SU-DHL-6 (cell line): Measurements from ENCODE around the gene SLF2.

ENCODE experiments used
- H2AFZ ChIP-seq: fragments of 200-600 bp; sonication (generic); 2 replicates; pipeline ENCODE4 v1.6.1; 2014; ENCODE audit warnings: low read depth, mild to moderate bottlenecking, moderate library complexity, mixed read lengths, antibody characterized with exemption, low read length; ENCODE audit not compliant: severe bottlenecking
- H3F3A ChIP-seq: fragments of 200-600 bp; shearing (Covaris generic); 2 replicates; pipeline ENCODE4 v1.6.0; 2016; ENCODE audit warnings: antibody characterized with exemption, mild to moderate bottlenecking; ENCODE audit not compliant: insufficient read depth
- H3K27ac ChIP-seq: fragments of 200-600 bp; sonication (generic); 2 replicates; pipeline ENCODE4 v1.5.1; 2016; ENCODE audit warnings: low read depth, mild to moderate bottlenecking, low read length, moderate library complexity, mixed read lengths
- H3K27me3 ChIP-seq: fragments of 200-600 bp; sonication (generic), shearing (Covaris generic); 2 replicates; pipeline ENCODE4 v1.6.0; 2014; ENCODE audit warnings: mild to moderate bottlenecking, low read length
- H3K36me3 ChIP-seq: fragments of 200-600 bp; sonication (generic); 2 replicates; pipeline ENCODE4 v1.6.1; 2014; ENCODE audit warnings: mild to moderate bottlenecking, low read length, mixed read lengths
- H3K4me2 ChIP-seq: fragments of 300-600, 200-600 bp; shearing (Covaris generic), sonication (generic); 2 replicates; pipeline ENCODE4 v1.6.0; 2014; ENCODE audit warnings: low read length, low read depth, mild to moderate bottlenecking; ENCODE audit not compliant: poor library complexity, severe bottlenecking
- H3K4me3 ChIP-seq: fragments of 200-600 bp; sonication (generic); 2 replicates; pipeline ENCODE4 v1.5.1; 2014; ENCODE audit warnings: antibody characterized with exemption, low read length, mild to moderate bottlenecking, mixed read lengths; ENCODE audit not compliant: insufficient read depth, poor library complexity, severe bottlenecking
- H3K79me2 ChIP-seq: fragments of 200-600 bp; sonication (generic); 2 replicates; pipeline ENCODE4 v1.6.1; 2014; ENCODE audit warnings: mild to moderate bottlenecking, low read length, moderate library complexity; ENCODE audit not compliant: insufficient read depth
- H3K9ac ChIP-seq: fragments of 200-600 bp; sonication (generic); 2 replicates; pipeline ENCODE4 v1.7.0; 2014; ENCODE audit warnings: mild to moderate bottlenecking, low read length
- H3K9me2 ChIP-seq: fragments of 200-600 bp; sonication (generic); replicated peaks from 2 replicates; pipeline ENCODE4 v1.6.1; 2014; ENCODE audit warnings: low read length; ENCODE audit not compliant: insufficient read depth
- H3K9me3 ChIP-seq: fragments of 200-600 bp; sonication (generic); 2 replicates; pipeline ENCODE4 v1.6.1; 2014; ENCODE audit warnings: low read length, mixed read lengths; ENCODE audit not compliant: insufficient read depth
- H4K20me1 ChIP-seq: fragments of 200-600 bp; sonication (generic); 2 replicates; pipeline ENCODE4 v1.6.1; 2014; ENCODE audit warnings: low read depth, mild to moderate bottlenecking, antibody characterized with exemption, low read length, moderate library complexity, mixed read lengths
- CTCF ChIP-seq: fragments of 200-600 bp; sonication (generic); IDR thresholded peaks from one replicate; pipeline ENCODE4 v1.5.1; 2017; ENCODE audit warnings: antibody characterized with exemption, mild to moderate bottlenecking, low read length, moderate library complexity; ENCODE audit not compliant: insufficient read depth, poor library complexity, severe bottlenecking
- EZH2phosphoT487 ChIP-seq: fragments of 200-600 bp; sonication (generic), shearing (Covaris generic); conservative IDR thresholded peaks from 2 replicates; pipeline ENCODE4 v1.6.1; 2018; ENCODE audit warnings: mild to moderate bottlenecking, antibody characterized with exemption, low read length, moderate library complexity, mixed read lengths

SLF2 gene

GRCh38 chr10:101001659-101002035, 88.9 kb downstream of the SLF2 start:
- H3K4me3 ChIP-seq: no peak overlapping the region
- no peaks in the 10 kb centered on the region for H3K27me3 ChIP-seq
- H4K20me1 ChIP-seq: no peaks in the 10 kb centered on the region
- no peaks in the 10 kb centered on the region for H3K9me2 ChIP-seq
- H3K36me3 ChIP-seq: no peaks in the 10 kb centered on the region
- H3K27ac ChIP-seq: no peak overlapping the region
- peaks cover 11% of the 10 kb centered on the region for H3F3A ChIP-seq
- no peak overlapping the region for H3K4me2 ChIP-seq
- no peaks in the 10 kb centered on the region for H3K9me3 ChIP-seq
- H2AFZ ChIP-seq: no peak overlapping the region
- no peak overlapping the region for H3K9ac ChIP-seq
- no peaks in the 10 kb centered on the region for H3K79me2 ChIP-seq
- TF ChIP-seq EZH2phosphoT487 (no peak), CTCF (no peak)

GRCh38 chr10:101002456-101002855, 89.7 kb downstream of the SLF2 start:
- no peak overlapping the region for H2AFZ ChIP-seq
- no peaks in the 10 kb centered on the region for H3K27me3 ChIP-seq
- H3K36me3 ChIP-seq: no peaks in the 10 kb centered on the region
- no peak overlapping the region for H3K9ac ChIP-seq
- no peak overlapping the region for H3K4me3 ChIP-seq
- H3K4me2 ChIP-seq: no peak overlapping the region
- H3K9me2 ChIP-seq: no peaks in the 10 kb centered on the region
- TF ChIP-seq EZH2phosphoT487 (no peak), CTCF (no peak)
- peaks cover 8% of the 10 kb centered on the region for H3F3A ChIP-seq
- no peaks in the 10 kb centered on the region for H4K20me1 ChIP-seq
- no peaks in the 10 kb centered on the region for H3K9me3 ChIP-seq
- H3K79me2 ChIP-seq: no peaks in the 10 kb centered on the region
- no peak overlapping the region for H3K27ac ChIP-seq

- no peaks in the 10 kb centered on the region for H4K20me1 ChIP-seq
Measured at GRCh38 chr10:101003639-101004206, 91.0 kb downstream of the SLF2 start.

More at GRCh38 chr10:101003639-101004206, 91.0 kb downstream of the SLF2 start:
- H3K79me2 ChIP-seq: no peaks in the 10 kb centered on the region
- H3K27ac ChIP-seq: no peak overlapping the region
- TF ChIP-seq CTCF: no peak
- no peak for TF ChIP-seq EZH2phosphoT487
- no peak overlapping the region for H3K4me3 ChIP-seq
- H3K9me3 ChIP-seq: no peaks in the 10 kb centered on the region
- H3K4me2 ChIP-seq: no peak overlapping the region
- H3F3A ChIP-seq: peaks cover 2% of the 10 kb centered on the region
- H2AFZ ChIP-seq: no peak overlapping the region
- H3K36me3 ChIP-seq: no peaks in the 10 kb centered on the region
- H3K9ac ChIP-seq: no peak overlapping the region
- H3K27me3 ChIP-seq: no peaks in the 10 kb centered on the region
- H3K9me2 ChIP-seq: no peaks in the 10 kb centered on the region
